ENCODE data around the gene GNG5. TPM values are rescaled to one million over a fixed set of nuclear protein-coding genes. Genes with fewer than 3 reads are reported as not detected.
"Not testable (repeated sequence)": the region's sequence is repeated elsewhere in the genome, so short reads cannot be mapped to it uniquely, and the experiment has no call there.

GNG5 gene
- total RNA-seq, 1 donor from 2014 or later, result 93.6 TPM

- no peak for DNase-seq (ENCODE audit: low read depth)
- TF ChIP-seq CTCF (IDR thresholded peaks at IDR 0.05; ENCODE audit: insufficient read depth, low read length, poor library complexity, severe bottlenecking), result no peak
- no peaks in the 10 kb centered on the region for H3K27me3 ChIP-seq (ENCODE audit: control insufficient read depth, insufficient read depth, low read length)
- no peak overlapping the region for H3K4me3 ChIP-seq (ENCODE audit: low read depth, low read length)
- no peaks in the 10 kb centered on the region for H3K36me3 ChIP-seq (ENCODE audit: control insufficient read depth, insufficient read depth, low read length)
These were observed 19.4 kb upstream of the GNG5 start for GRCh38 chr1:84525779-84526178.

GRCh38 chr1:84524590-84524989 is 18.2 kb upstream of the GNG5 start:
- TF ChIP-seq CTCF (IDR thresholded peaks at IDR 0.05; ENCODE audit: insufficient read depth, low read length, poor library complexity, severe bottlenecking), result no peak
- DNase-seq (ENCODE audit: low read depth), result no peak
- Histone ChIP-seq H3K27me3 (ENCODE audit: control insufficient read depth, insufficient read depth, low read length) (no peaks in the 10 kb centered on the region), H3K4me3 (ENCODE audit: low read depth, low read length) (no peak overlapping the region), H3K36me3 (ENCODE audit: control insufficient read depth, insufficient read depth, low read length) (no peaks in the 10 kb centered on the region)

GRCh38 chr1:84510668-84511067 is 4.3 kb upstream of the GNG5 start:
- DNase-seq (ENCODE audit: low read depth), result no peak
- Histone ChIP-seq H3K27me3 (ENCODE audit: control insufficient read depth, insufficient read depth, low read length) (no peaks in the 10 kb centered on the region), H3K4me3 (ENCODE audit: low read depth, low read length) (no peak overlapping the region), H3K36me3 (ENCODE audit: control insufficient read depth, insufficient read depth, low read length) (no peaks in the 10 kb centered on the region)
- no peak for TF ChIP-seq CTCF (IDR thresholded peaks at IDR 0.05; ENCODE audit: insufficient read depth, low read length, poor library complexity, severe bottlenecking)

GRCh38 chr1:84510165-84510564 is 3.8 kb upstream of the GNG5 start:
- DNase-seq (ENCODE audit: low read depth), result no peak
- Histone ChIP-seq H3K27me3 (ENCODE audit: control insufficient read depth, insufficient read depth, low read length) (no peaks in the 10 kb centered on the region), H3K36me3 (ENCODE audit: control insufficient read depth, insufficient read depth, low read length) (no peaks in the 10 kb centered on the region), H3K4me3 (ENCODE audit: low read depth, low read length) (no peak overlapping the region)
- TF ChIP-seq CTCF (IDR thresholded peaks at IDR 0.05; ENCODE audit: insufficient read depth, low read length, poor library complexity, severe bottlenecking), result no peak

GRCh38 chr1:84509029-84509428 is 2.6 kb upstream of the GNG5 start:
- no peak for TF ChIP-seq CTCF (IDR thresholded peaks at IDR 0.05; ENCODE audit: insufficient read depth, low read length, poor library complexity, severe bottlenecking)
- Histone ChIP-seq H3K36me3 (ENCODE audit: control insufficient read depth, insufficient read depth, low read length) (no peaks in the 10 kb centered on the region), H3K27me3 (ENCODE audit: control insufficient read depth, insufficient read depth, low read length) (no peaks in the 10 kb centered on the region), H3K4me3 (ENCODE audit: low read depth, low read length) (no peak overlapping the region)
- DNase-seq (ENCODE audit: low read depth), result no peak

- Histone ChIP-seq H3K4me3 (ENCODE audit: low read depth, low read length) (no peak overlapping the region), H3K36me3 (ENCODE audit: control insufficient read depth, insufficient read depth, low read length) (no peaks in the 10 kb centered on the region), H3K27me3 (ENCODE audit: control insufficient read depth, insufficient read depth, low read length) (no peaks in the 10 kb centered on the region)
- DNase-seq (ENCODE audit: low read depth), result no peak
- TF ChIP-seq CTCF (IDR thresholded peaks at IDR 0.05; ENCODE audit: insufficient read depth, low read length, poor library complexity, severe bottlenecking), result no peak
These were observed 2.1 kb upstream of the GNG5 start for GRCh38 chr1:84508510-84508909.

GRCh38 chr1:84507887-84508286 is 1.5 kb upstream of the GNG5 start:
- H3K27me3 ChIP-seq (ENCODE audit: control insufficient read depth, insufficient read depth, low read length); DNase-seq (ENCODE audit: low read depth); H3K4me3 ChIP-seq (ENCODE audit: low read depth, low read length); H3K36me3 ChIP-seq (ENCODE audit: control insufficient read depth, insufficient read depth, low read length): not testable (repeated sequence)
